T47D (cell line): ENCODE results near the gene ANAPC15.
A peak's percentile ranks its signal among the peaks of the same experiment; 100 is the strongest.
"Not testable (repeated sequence)": the region's sequence is repeated elsewhere in the genome, so short reads cannot be mapped to it uniquely, and the experiment has no call there.

ENCODE experiments used
- DNase-seq, 2 experiments: peaks; one replicate each; pipeline versions ENCODE4 v3.0.0 to v3.0.0-alpha.2; 2011 to 2012; ENCODE audit warnings: low read depth in 1 of 2, low spot score in 1 of 2
- JUND ChIP-seq: IDR thresholded peaks from 2 replicates; pipeline ENCODE4 v1.6.1; 2012; ENCODE audit warnings: low read depth
- in situ Hi-C: cut with HindIII; loops from 2 replicates; pipeline ENCODE4 v1.10.0; 2016; ENCODE audit warnings: low sequenced_read_pairs, low pct_unique_long_range_greater_than_20kb

Gene ANAPC15

GRCh38 chr11:72112143-72112977 lies at the start of gene ANAPC15:
ANAPC15 (minus strand) TSS chr11:72112695; CDS start chr11:72111276, 1,419 bp downstream.
- TF ChIP-seq JUND: no peak
- in situ Hi-C loops: no loop called here
- peak; percentile 74 to 100 for DNase-seq

- TF ChIP-seq JUND: no peak
- no peak for DNase-seq
- in situ Hi-C loops: no loop called here
These were observed 47.8 kb upstream of the ANAPC15 start for GRCh38 chr11:72160319-72160718.

GRCh38 chr11:72157131-72157530 lies 44.6 kb upstream of the ANAPC15 start:
- no peak for TF ChIP-seq JUND
- in situ Hi-C loops: no loop called here
- DNase-seq: no peak

GRCh38 chr11:72155751-72156150 lies 43.3 kb upstream of the ANAPC15 start:
- TF ChIP-seq JUND: no peak
- no peak for DNase-seq
- in situ Hi-C loops: no loop called here

- in situ Hi-C loops: no loop called here
- TF ChIP-seq JUND: no peak
These were observed 42.3 kb upstream of the ANAPC15 start for GRCh38 chr11:72154816-72155215.

GRCh38 chr11:72153874-72154273 lies 41.4 kb upstream of the ANAPC15 start:
- in situ Hi-C loops, DNase-seq: not testable (repeated sequence)

More at GRCh38 chr11:72154816-72155215, 42.3 kb upstream of the ANAPC15 start:
- DNase-seq: no peak

GRCh38 chr11:72150882-72151281 lies 38.4 kb upstream of the ANAPC15 start:
- TF ChIP-seq JUND: no peak
- DNase-seq: no peak
- in situ Hi-C loops: no loop called here

- no peak for DNase-seq
- no peak for TF ChIP-seq JUND
- in situ Hi-C loops: no loop called here
These were observed 34.1 kb upstream of the ANAPC15 start for GRCh38 chr11:72146625-72147024.

GRCh38 chr11:72144807-72145565 lies 32.5 kb upstream of the ANAPC15 start:
- in situ Hi-C loops: no loop called here
- no peak for TF ChIP-seq JUND
- DNase-seq: no peak

- DNase-seq, in situ Hi-C loops: not testable (repeated sequence)
These were observed 30.0 kb upstream of the ANAPC15 start for GRCh38 chr11:72142543-72142942.

GRCh38 chr11:72142086-72142485 lies 29.6 kb upstream of the ANAPC15 start:
- DNase-seq: peak in 1 of 2 experiments; percentile 82
- in situ Hi-C loops: not testable (repeated sequence)

- no peak for TF ChIP-seq JUND
- no peak for DNase-seq
- in situ Hi-C loops: no loop called here
These were observed 28.6 kb upstream of the ANAPC15 start for GRCh38 chr11:72141066-72141465.

GRCh38 chr11:72140661-72141060 lies 28.2 kb upstream of the ANAPC15 start:
- in situ Hi-C loops: no loop called here

More at GRCh38 chr11:72140661-72141060, 28.2 kb upstream of the ANAPC15 start:
- no peak for TF ChIP-seq JUND
- no peak for DNase-seq
